ENCODE measurements around the gene MMD. TPM values are rescaled to one million over a fixed set of nuclear protein-coding genes. Genes with fewer than 3 reads are reported as not detected.

The MMD gene
- total RNA-seq, 1 experiment from 2014 or later = 14.0 TPM

DNA sequence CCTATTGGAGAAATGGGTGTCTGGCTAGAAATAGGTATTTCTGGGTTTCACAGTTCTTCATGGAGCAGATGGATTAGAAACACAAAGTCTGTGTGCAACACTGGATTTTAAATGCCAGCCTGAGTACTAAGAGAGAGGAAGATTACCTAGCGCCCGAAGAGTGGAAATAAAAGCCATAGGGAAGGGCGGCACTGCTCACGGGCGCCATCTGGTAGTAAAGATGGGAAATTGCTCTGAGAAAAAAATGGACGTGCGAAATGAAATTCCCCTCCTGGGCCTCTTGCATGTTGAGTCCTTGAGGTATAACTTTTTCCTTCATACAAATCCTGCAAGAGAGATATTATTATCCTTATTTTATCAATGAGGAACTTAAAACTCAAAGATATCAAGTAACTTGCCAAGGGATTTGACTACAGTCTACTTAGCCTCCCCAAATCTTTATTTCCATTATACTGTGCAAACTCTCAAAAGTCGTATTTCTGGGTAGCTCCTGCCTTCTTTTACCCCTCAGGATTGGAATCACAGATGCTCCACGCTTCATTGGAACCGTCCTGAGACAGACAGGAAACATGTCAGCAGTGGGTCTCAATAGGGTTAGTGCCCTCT, 72.8 kb downstream of the MMD start:
- DNase-seq (ENCODE audit: low spot score) = peak; percentile 46

DNA sequence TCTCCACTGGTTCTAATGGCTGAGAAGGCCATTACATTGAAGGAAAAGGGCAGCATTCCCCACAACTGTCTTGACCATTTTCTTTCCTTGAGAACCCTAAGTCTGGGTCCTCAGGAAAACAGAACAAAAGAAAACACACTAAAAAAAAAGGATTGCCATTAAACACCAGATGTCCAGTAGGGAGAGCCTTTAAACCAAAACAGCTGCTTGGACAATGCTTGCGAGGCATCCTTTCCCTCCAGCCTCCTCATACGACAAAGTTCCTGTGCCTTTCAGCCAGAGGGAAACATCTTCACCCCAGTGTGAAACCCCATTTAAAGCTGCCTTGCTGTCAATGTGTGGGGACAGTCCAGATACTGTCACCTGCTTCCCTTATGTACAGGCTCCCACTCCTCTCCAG, 74.3 kb downstream of the MMD start:
- no peak for DNase-seq (ENCODE audit: low spot score)

DNA sequence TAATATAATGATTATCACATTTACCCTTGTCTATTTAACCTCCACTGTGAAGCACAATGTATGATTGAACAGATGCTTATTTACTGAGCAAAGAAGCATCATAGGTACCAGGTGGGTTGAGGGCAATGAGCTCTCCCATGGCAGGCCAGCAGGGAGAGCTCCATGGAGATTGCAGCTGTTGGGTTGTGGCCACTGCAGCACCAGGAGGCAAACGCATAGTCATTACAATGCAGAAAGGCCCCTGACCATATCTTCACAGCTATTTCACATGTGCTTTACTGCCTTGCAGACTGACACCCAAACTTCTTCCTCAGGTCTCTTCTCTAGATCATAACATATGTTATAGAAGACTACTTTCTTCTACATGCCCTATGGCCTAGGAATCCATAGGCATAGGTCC, 75.0 kb downstream of the MMD start:
- no peak for DNase-seq (ENCODE audit: low spot score)

DNA sequence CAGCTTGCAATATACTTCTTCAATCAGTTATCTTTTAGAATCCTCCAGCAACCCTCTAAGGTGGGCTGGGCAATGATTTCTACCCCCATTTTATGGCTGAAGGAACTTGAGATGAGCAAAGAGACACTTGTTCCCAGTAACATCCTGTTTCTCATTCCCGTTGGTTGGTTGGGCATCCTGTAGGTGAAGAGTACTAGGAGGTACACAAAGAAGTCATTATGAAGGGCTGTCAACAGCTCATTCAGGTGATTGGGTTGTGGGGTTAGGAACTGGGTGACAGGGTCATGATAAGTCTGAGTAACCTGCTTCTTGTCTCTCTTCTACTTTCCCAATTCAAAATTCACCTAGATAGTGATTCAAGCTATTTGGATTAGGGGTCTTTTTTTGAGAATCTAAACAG, 76.5 kb downstream of the MMD start:
- DNase-seq (ENCODE audit: low spot score) = no peak

DNA sequence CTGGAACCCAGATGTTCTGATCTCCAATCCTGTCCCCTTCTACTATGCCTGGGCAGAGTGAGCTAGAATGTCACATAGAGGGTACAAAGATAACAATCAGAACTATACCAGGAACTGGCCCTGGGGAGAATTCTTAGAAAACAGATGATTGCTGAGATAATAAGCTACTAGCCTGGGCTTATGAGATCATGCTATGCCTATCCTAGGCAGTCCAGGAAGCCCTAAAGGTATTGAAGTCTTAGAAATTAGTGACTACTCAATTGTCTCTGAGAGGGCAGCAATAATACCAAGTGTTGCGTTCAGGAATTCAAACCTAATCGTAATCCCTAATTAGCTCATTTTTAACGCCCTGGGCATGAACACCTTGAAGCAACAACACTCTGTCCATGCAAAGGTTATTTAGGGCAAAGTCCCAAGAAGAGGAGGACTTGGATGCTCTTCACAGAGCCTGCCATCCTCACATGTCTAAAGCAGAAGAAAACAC, 77.1 kb downstream of the MMD start:
- no peak for DNase-seq (ENCODE audit: low spot score)

DNA sequence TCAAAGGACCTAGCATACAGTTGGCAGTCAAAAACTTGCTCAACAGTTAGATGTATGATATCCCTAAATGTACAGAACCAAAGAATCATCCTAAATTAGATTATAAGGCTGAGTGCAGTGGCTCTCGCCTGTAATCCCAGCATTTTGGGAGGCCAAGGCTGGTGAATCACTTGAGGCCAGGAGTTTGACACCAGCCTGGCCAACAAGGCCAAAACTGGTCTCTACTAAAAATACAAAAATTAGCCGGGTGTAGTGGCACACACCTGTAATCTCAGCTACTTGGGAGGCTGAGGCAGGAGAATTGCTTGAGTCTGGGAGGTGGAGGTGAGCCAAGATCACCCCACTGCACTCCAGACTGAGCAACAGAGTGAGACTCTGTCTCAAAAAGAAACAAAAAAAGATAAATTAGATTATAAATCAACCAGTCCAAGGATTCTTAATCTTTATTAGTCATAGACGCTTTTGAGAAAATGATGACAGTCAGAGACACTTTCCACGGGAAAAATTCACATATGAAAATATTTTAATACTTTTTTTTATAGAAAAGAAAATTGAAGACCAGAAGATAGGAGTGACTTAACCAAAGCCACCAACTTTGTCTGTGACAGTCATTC, 77.6 kb downstream of the MMD start:
- no peak for DNase-seq (ENCODE audit: low spot score)

DNA sequence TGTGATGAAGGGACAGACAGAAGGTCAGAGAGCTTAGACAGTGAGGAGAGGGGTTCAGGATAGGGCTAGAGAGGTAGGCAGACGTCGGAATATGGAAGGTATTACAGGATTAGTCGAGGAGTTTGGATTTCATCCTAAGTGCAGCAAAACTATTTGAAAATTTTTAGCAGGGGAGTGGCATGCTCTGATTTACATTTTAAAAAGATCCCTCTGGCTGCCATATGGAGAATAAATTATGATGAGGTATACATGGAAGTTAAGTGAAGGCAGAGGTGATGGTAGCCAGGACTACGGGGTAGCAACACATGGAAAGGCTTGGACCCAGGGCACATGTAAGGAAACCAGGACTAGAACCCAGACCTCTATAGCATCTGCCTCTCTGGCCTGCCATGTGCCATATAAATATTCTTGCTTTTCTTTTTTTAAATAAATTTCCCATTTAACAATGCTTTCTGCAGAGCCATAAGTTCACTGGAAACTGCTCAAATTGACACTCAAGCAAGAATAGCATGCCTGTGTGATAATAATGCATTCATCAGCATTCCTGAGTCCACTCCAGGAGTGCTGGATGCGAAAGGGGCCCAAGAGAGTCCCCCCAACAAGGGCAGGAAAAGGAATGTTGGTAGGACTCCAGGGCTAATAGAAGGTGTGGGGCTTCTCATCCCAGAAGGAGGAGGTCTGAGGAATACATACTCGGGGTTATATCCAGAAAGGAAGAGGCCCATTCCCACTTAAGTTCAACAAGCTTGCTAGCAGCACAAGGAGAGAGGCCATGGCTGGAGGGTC, 78.6 kb downstream of the MMD start:
- DNase-seq (ENCODE audit: low spot score) = no peak

Other genes with a start within 250 kb of the MMD start
- gene HLF, start 156.9 kb downstream of the MMD start, total RNA-seq (2014; rRNA removed; shearing (Covaris generic)) = 0.12 TPM in 1 of 2 replicates, not detected in the other
- not detected in 2 replicates for gene SMIM36, start 89.6 kb upstream of the MMD start, total RNA-seq (2014; rRNA removed; shearing (Covaris generic))